CD4-positive, alpha-beta T cell (primary cell): ENCODE measurements around the gene AGPAT3. TPM values are rescaled to one million over a fixed set of nuclear protein-coding genes. Genes with fewer than 3 reads are reported as not detected.

Experiments
- ATAC-seq: fragments of 200-7000 bp; cut with Tn5 transposase; one replicate; pipeline ENCODE4 v1.10.0; 2022; ENCODE audit warnings: mild to moderate bottlenecking; ENCODE audit not compliant: poor library complexity
- CTCF ChIA-PET: fragments of 350-600 bp; sonication (Branson Sonifier 250); formaldehyde crosslinking; loops from one replicate; lab custom pipeline; 2021; ENCODE audit warnings: antibody characterized with exemption, inconsistent platforms; lab: Charles Lee
- POLR2A ChIA-PET: fragments of 350-600 bp; sonication (Branson Sonifier 250); formaldehyde crosslinking; loops from one replicate; lab custom pipeline; 2021; ENCODE audit warnings: antibody characterized with exemption, inconsistent platforms; lab: Charles Lee
- DNase-seq, 14 experiments: peaks; one replicate each; pipeline ENCODE4 v3.0.0-alpha.2; 2013 to 2020; ENCODE audit warnings: mixed read lengths in 2 of 14
- H3K27ac ChIP-seq, 2 donors: one replicate each; pipeline versions ENCODE4 v1.5.1 to v1.7.0; 2013; ENCODE audit warnings: low read length in 2 of 2, low read depth in 1 of 2, mild to moderate bottlenecking in 1 of 2
- H3K27me3 ChIP-seq, 2 experiments: 1 replicate in 1 of 2; 2 replicates in 1 of 2; pipeline versions ENCODE4 v1.6.1 to v1.7.0; 2013; ENCODE audit warnings: low read length in 2 of 2, control low read depth in 1 of 2, mild to moderate bottlenecking in 1 of 2, moderate library complexity in 1 of 2; ENCODE audit not compliant: insufficient read depth in 2 of 2, control insufficient read depth in 1 of 2
- H3K36me3 ChIP-seq: one replicate; pipeline ENCODE4 v1.6.1; 2013; ENCODE audit warnings: low read length, control low read depth; ENCODE audit not compliant: insufficient read depth
- H3K4me1 ChIP-seq: one replicate; pipeline ENCODE4 v1.6.1; 2013; ENCODE audit warnings: low read length, control low read depth; ENCODE audit not compliant: insufficient read depth
- H3K4me3 ChIP-seq: one replicate; pipeline ENCODE4 v1.5.1; 2013; ENCODE audit warnings: mild to moderate bottlenecking, low read length, moderate library complexity
- H3K9me3 ChIP-seq, 2 experiments: 1 replicate in 1 of 2; 2 replicates in 1 of 2; pipeline versions ENCODE4 v1.6.1 to v1.7.0; 2013; ENCODE audit warnings: low read length in 2 of 2, mild to moderate bottlenecking in 2 of 2, control low read depth in 1 of 2, moderate library complexity in 1 of 2; ENCODE audit not compliant: control insufficient read depth in 1 of 2, insufficient read depth in 1 of 2
- H3K27ac Mint-ChIP-seq: one replicate; pipeline ENCODE4 v1.8.0; 2020; ENCODE audit warnings: mixed read lengths
- H3K27me3 Mint-ChIP-seq: one replicate; pipeline ENCODE4 v1.8.0; 2021; ENCODE audit warnings: mixed read lengths
- H3K36me3 Mint-ChIP-seq: one replicate; pipeline ENCODE4 v1.8.0; 2021; ENCODE audit warnings: low read depth, mixed read lengths
- H3K4me1 Mint-ChIP-seq: one replicate; pipeline ENCODE4 v1.8.0; 2021; ENCODE audit warnings: low read depth, mixed read lengths
- H3K4me3 Mint-ChIP-seq: one replicate; pipeline ENCODE4 v1.8.0; 2020; ENCODE audit warnings: mild to moderate bottlenecking, mixed read lengths
- H3K9me3 Mint-ChIP-seq: one replicate; pipeline ENCODE4 v1.8.0; 2020; ENCODE audit warnings: mixed read lengths
- intact Hi-C, 2 experiments: fragments of 100-400 bp; cut with DNase I in 1 of 2; cut with micrococcal nuclease in 1 of 2; formaldehyde crosslinking; loops; one replicate each; pipeline versions ENCODE4 v1.15.1 to v1.9.0; 2023 to 2025; cut with DNase I, micrococcal nuclease
- total RNA-seq, 174 experiments: library from RNA in 2 of 174; stranded (reverse) in 2 of 174; gene quantifications; one replicate each; pipeline ENCODE4 v1.2.3 and lab custom pipeline; 2021 to 2026
- TF ChIP-seq, protein P1 (sequence below): fragments of 200-600 bp; IDR thresholded peaks from one replicate; pipeline ENCODE4 v1.8.0; 2022; ENCODE audit warnings: antibody characterized with exemption, mild to moderate bottlenecking

Gene AGPAT3
- total RNA-seq, 2 experiments from 2014 or later: 40.8 to 43.4 TPM

DNA sequence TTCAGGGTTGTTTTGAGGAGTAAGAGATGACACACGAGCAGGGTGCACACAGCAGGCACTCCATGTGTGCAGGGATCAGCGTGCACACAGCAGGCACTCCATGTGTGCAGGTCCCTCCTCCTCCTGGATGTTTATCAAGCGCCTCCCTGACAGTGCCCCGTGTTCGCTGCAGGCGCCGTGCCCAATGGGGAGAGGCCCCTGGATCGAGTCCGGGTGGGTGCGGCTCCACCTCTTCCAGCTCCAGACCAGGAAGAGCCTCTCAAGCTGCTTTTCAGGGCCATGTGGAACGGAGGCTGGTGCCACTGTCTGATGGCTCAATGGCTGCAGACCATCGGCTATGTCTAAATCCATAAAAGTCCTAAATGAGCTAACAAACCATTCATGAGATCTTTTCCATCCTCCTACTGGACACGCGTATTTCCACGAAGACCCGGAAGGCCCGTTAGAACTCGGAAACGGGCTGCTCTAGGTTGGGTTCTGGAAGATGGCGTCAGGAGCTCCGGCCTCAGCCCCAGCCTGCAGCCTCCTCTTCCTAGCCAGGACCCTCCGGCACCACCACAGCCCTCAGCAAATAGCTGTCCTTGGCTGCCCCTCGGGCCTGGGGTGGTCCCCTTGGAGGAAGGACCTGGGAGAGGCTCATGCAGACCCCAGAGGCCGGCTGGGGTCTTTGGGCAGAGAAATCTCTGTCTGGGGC is 39.6 kb upstream of the AGPAT3 start:
- H3K27ac Mint-ChIP-seq: no peak overlapping the region

DNA sequence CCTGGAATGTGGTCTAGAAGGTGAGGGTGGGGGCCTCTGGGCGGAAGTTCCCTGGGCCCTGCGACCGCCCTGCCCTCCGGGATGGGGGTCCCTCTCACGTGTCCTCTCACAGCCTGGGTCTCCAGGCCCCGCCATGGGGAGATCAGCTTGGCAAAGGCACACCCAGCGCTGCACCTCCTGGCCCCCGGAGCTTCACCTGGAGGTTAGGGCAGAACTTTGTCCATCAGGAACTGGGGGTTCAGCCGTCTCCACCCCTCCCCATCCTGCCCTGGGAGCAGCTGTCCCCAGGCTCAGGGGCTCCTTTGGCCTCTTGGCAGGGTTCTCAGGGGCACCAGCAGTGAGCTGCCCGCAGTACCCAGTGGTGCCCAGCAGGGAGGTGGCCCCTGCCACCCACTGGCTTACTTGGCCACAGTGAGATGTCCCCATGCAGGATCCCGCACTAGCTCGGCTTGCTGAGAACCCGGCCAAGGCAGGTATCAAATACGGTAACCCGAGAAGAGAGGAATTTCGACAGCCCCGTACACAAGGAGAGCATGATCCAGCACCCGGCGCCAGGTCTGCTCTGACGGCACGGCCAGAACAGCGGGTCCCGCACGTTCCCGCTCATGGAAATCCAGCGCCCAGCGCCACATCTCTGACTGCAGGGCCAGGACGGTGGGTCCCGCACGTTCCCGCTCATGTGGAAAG is 38.9 kb upstream of the AGPAT3 start:
- Histone ChIP-seq H3K36me3 (no peaks in the 10 kb centered on the region), H3K4me3 (no peak overlapping the region), H3K27ac (no peak overlapping the region), H3K27me3 (peaks cover 0 to 5% of the 10 kb centered on the region in 2 experiments), H3K9me3 (no peaks in the 10 kb centered on the region), H3K4me1 (no peaks in the 10 kb centered on the region)
- ATAC-seq (no peak), DNase-seq (no peak)
- POLR2A ChIA-PET: interaction anchor here (0.5 kb wide), 1 partner anchor 187 kb away, joined by 3 read pairs; no protein-coding TSS in a partner anchor
- TF ChIP-seq, protein P1, sequence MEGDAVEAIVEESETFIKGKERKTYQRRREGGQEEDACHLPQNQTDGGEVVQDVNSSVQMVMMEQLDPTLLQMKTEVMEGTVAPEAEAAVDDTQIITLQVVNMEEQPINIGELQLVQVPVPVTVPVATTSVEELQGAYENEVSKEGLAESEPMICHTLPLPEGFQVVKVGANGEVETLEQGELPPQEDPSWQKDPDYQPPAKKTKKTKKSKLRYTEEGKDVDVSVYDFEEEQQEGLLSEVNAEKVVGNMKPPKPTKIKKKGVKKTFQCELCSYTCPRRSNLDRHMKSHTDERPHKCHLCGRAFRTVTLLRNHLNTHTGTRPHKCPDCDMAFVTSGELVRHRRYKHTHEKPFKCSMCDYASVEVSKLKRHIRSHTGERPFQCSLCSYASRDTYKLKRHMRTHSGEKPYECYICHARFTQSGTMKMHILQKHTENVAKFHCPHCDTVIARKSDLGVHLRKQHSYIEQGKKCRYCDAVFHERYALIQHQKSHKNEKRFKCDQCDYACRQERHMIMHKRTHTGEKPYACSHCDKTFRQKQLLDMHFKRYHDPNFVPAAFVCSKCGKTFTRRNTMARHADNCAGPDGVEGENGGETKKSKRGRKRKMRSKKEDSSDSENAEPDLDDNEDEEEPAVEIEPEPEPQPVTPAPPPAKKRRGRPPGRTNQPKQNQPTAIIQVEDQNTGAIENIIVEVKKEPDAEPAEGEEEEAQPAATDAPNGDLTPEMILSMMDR: no peak
- no peaks in the 10 kb centered on the region for H3K4me1 Mint-ChIP-seq
- peaks cover 7% of the 10 kb centered on the region for H3K27me3 Mint-ChIP-seq
- no peaks in the 10 kb centered on the region for H3K36me3 Mint-ChIP-seq
- no peak overlapping the region for H3K4me3 Mint-ChIP-seq
- no peak overlapping the region for H3K27ac Mint-ChIP-seq
- CTCF ChIA-PET: no interaction called here
- intact Hi-C loops: no loop called here
- no peaks in the 10 kb centered on the region for H3K9me3 Mint-ChIP-seq

More for the DNA sequence above, 39.6 kb upstream of the AGPAT3 start:
- Mint-ChIP-seq H3K36me3 (no peaks in the 10 kb centered on the region), H3K9me3 (no peaks in the 10 kb centered on the region), H3K4me3 (no peak overlapping the region), H3K4me1 (no peaks in the 10 kb centered on the region), H3K27me3 (peaks cover 7% of the 10 kb centered on the region)
- H3K36me3 ChIP-seq: no peaks in the 10 kb centered on the region
- no peak overlapping the region for H3K4me3 ChIP-seq
- no peak overlapping the region for H3K27ac ChIP-seq
- ChIA-PET POLR2A (interaction anchor here (0.5 kb wide), 1 partner anchor 188 kb away, joined by 3 read pairs; no protein-coding TSS in a partner anchor), CTCF (no interaction called here)
- ATAC-seq: no peak
- no peak for DNase-seq
- H3K4me1 ChIP-seq: no peaks in the 10 kb centered on the region
- H3K9me3 ChIP-seq: no peaks in the 10 kb centered on the region
- TF ChIP-seq, protein P1: no peak
- intact Hi-C loops: no loop called here
- H3K27me3 ChIP-seq: peaks cover 0 to 5% of the 10 kb centered on the region in 2 experiments

DNA sequence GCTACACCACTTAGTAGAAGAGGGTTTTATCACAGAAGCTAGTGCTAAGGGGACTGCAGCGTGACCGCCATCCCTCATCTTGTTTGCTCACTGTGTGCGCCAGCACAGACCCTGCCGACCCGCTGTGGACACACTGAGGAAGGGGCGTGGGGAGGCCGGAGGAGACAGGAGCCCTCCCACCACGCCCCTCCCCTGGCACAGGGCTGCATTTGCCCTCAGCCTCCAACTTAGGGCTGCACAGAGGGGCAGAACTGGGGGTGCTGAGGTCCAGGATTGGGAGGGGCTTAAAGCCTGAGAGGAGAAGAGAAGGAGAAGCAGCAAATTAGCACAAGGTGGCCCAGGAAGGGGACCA is 38.4 kb upstream of the AGPAT3 start:
- ATAC-seq: no peak
- POLR2A ChIA-PET: no interaction called here

More for the DNA sequence above, 38.4 kb upstream of the AGPAT3 start:
- Histone ChIP-seq H3K4me3 (no peak overlapping the region), H3K27me3 (peaks cover 0 to 5% of the 10 kb centered on the region in 2 experiments), H3K9me3 (no peaks in the 10 kb centered on the region), H3K36me3 (no peaks in the 10 kb centered on the region), H3K27ac (no peak overlapping the region), H3K4me1 (no peaks in the 10 kb centered on the region)
- Mint-ChIP-seq H3K27me3 (peaks cover 7% of the 10 kb centered on the region), H3K36me3 (no peaks in the 10 kb centered on the region), H3K4me3 (no peak overlapping the region), H3K27ac (no peak overlapping the region), H3K9me3 (no peaks in the 10 kb centered on the region), H3K4me1 (no peaks in the 10 kb centered on the region)
- intact Hi-C loops: no loop called here
- DNase-seq: no peak
- CTCF ChIA-PET: no interaction called here
- TF ChIP-seq, protein P1: no peak
